ENCODE measurements around the gene CDC42EP1. TPM values are rescaled to one million over a fixed set of nuclear protein-coding genes. Genes with fewer than 3 reads are reported as not detected.

The CDC42EP1 gene
- polyA plus RNA-seq, 1 donor from 2014 or later = 0.24 TPM

DNA sequence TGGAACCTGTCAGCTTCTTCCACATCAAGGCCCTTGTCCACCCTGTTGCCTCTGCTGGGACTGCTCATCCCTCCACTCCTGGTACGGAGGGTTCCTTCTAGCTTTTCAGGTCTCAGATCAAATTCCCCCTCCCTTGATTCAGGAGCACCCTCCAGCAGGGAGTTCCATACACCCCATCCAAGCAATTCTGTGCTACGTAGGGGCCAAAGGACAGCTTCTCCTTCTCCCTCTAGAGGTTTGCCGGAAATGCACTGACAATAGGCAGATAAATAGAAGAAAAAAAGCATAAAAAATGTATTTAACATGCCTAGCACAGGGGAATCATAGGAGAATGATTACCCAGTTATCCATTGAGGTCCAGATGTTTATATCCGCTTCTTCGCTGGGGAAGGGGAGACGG is 37.8 kb upstream of the CDC42EP1 start:
- H2AFZ ChIP-seq (ENCODE audit: low read depth, low read length) = no peak overlapping the region

DNA sequence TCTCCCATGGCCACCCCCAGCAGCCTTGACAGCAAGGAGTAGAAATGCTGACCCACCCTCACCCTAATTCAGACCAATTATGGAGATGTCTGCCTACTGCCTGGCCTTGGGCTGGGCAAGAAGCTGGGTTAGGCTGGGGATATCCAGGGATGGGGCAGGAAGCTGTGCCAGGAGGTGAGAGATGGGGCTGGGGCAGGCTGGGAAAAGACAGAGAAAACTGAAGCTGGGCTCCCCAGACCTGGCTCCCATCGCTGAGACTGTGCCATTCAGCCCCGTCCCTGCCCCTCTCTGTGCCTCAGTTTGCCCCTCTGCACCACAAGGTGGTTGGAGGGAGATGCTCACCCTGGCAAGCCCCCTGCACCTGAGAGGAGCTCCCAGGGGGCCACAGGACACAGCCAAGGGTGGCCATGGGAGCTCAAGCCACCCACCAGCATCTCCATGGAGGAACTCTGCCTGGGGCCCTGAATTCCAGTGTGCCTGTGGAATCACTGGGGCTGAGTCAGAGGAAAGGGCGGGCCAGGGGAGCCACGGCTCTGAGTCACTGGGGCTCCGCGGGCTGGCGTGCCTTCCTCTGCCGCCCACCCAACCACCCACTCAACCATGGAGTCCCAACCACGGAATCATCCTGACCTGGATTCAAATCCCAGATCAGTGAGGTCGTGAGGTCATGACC is 35.1 kb upstream of the CDC42EP1 start:
- no peaks in the 10 kb centered on the region for H3K79me2 ChIP-seq (replicated peaks; ENCODE audit: insufficient read depth, low read length)
- H3K4me2 ChIP-seq (ENCODE audit: low read length) = no peak overlapping the region
- no peak overlapping the region for H3K9ac ChIP-seq (ENCODE audit: low read length)
- TF ChIP-seq, protein P1, sequence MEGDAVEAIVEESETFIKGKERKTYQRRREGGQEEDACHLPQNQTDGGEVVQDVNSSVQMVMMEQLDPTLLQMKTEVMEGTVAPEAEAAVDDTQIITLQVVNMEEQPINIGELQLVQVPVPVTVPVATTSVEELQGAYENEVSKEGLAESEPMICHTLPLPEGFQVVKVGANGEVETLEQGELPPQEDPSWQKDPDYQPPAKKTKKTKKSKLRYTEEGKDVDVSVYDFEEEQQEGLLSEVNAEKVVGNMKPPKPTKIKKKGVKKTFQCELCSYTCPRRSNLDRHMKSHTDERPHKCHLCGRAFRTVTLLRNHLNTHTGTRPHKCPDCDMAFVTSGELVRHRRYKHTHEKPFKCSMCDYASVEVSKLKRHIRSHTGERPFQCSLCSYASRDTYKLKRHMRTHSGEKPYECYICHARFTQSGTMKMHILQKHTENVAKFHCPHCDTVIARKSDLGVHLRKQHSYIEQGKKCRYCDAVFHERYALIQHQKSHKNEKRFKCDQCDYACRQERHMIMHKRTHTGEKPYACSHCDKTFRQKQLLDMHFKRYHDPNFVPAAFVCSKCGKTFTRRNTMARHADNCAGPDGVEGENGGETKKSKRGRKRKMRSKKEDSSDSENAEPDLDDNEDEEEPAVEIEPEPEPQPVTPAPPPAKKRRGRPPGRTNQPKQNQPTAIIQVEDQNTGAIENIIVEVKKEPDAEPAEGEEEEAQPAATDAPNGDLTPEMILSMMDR (IDR thresholded peaks at IDR 0.05; ENCODE audit: poor library complexity, severe bottlenecking) = no peak
- TF ChIP-seq EZH2 (IDR thresholded peaks at IDR 0.05; ENCODE audit: borderline replicate concordance, insufficient read depth, low read length, poor library complexity, severe bottlenecking) (no peak), EP300 (conservative IDR thresholded peaks at IDR 0.05; ENCODE audit: poor library complexity, severe bottlenecking) (no peak), SMC3 (conservative IDR thresholded peaks at IDR 0.05; ENCODE audit: poor library complexity) (no peak), RAD21 (conservative IDR thresholded peaks at IDR 0.05) (no peak), POLR2AphosphoS5 (IDR thresholded peaks at IDR 0.05) (no peak), MXI1 (conservative IDR thresholded peaks at IDR 0.05; ENCODE audit: poor library complexity, severe bottlenecking) (no peak), TAF1 (IDR thresholded peaks at IDR 0.05; ENCODE audit: low read depth) (no peak)
- TF ChIP-seq, protein P2, sequence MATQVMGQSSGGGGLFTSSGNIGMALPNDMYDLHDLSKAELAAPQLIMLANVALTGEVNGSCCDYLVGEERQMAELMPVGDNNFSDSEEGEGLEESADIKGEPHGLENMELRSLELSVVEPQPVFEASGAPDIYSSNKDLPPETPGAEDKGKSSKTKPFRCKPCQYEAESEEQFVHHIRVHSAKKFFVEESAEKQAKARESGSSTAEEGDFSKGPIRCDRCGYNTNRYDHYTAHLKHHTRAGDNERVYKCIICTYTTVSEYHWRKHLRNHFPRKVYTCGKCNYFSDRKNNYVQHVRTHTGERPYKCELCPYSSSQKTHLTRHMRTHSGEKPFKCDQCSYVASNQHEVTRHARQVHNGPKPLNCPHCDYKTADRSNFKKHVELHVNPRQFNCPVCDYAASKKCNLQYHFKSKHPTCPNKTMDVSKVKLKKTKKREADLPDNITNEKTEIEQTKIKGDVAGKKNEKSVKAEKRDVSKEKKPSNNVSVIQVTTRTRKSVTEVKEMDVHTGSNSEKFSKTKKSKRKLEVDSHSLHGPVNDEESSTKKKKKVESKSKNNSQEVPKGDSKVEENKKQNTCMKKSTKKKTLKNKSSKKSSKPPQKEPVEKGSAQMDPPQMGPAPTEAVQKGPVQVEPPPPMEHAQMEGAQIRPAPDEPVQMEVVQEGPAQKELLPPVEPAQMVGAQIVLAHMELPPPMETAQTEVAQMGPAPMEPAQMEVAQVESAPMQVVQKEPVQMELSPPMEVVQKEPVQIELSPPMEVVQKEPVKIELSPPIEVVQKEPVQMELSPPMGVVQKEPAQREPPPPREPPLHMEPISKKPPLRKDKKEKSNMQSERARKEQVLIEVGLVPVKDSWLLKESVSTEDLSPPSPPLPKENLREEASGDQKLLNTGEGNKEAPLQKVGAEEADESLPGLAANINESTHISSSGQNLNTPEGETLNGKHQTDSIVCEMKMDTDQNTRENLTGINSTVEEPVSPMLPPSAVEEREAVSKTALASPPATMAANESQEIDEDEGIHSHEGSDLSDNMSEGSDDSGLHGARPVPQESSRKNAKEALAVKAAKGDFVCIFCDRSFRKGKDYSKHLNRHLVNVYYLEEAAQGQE (IDR thresholded peaks at IDR 0.05; ENCODE audit: borderline replicate concordance) = no peak
- no peak overlapping the region for H3K4me3 ChIP-seq (ENCODE audit: low read length)
- H3K27me3 ChIP-seq (ENCODE audit: insufficient read depth, low read depth, low read length) = peaks cover 8% of the 10 kb centered on the region
- H3K27ac ChIP-seq (ENCODE audit: low read length) = no peak overlapping the region
- no peaks in the 10 kb centered on the region for H3K9me3 ChIP-seq (ENCODE audit: low read length)
- no peaks in the 10 kb centered on the region for H3K36me3 ChIP-seq (ENCODE audit: insufficient read depth, low read length)
- no peaks in the 10 kb centered on the region for H3K9me2 ChIP-seq (ENCODE audit: insufficient read depth, low read length)
- no peaks in the 10 kb centered on the region for H4K20me1 ChIP-seq (ENCODE audit: insufficient read depth)
- no peak overlapping the region for H2AFZ ChIP-seq (ENCODE audit: low read depth, low read length)
- no peaks in the 10 kb centered on the region for H3F3A ChIP-seq (ENCODE audit: insufficient read depth, low read length, poor library complexity, severe bottlenecking)

More for the DNA sequence above, 37.8 kb upstream of the CDC42EP1 start:
- no peak overlapping the region for H3K4me3 ChIP-seq (ENCODE audit: low read length)
- H3K9ac ChIP-seq (ENCODE audit: low read length) = no peak overlapping the region
- no peak overlapping the region for H3K27ac ChIP-seq (ENCODE audit: low read length)
- H3K27me3 ChIP-seq (ENCODE audit: insufficient read depth, low read depth, low read length) = peaks cover 31% of the 10 kb centered on the region
- TF ChIP-seq, protein P1 (IDR thresholded peaks at IDR 0.05; ENCODE audit: poor library complexity, severe bottlenecking) = no peak
- TF ChIP-seq TAF1 (IDR thresholded peaks at IDR 0.05; ENCODE audit: low read depth) (no peak), MXI1 (conservative IDR thresholded peaks at IDR 0.05; ENCODE audit: poor library complexity, severe bottlenecking) (no peak), EZH2 (IDR thresholded peaks at IDR 0.05; ENCODE audit: borderline replicate concordance, insufficient read depth, low read length, poor library complexity, severe bottlenecking) (no peak), POLR2AphosphoS5 (IDR thresholded peaks at IDR 0.05) (no peak), EP300 (conservative IDR thresholded peaks at IDR 0.05; ENCODE audit: poor library complexity, severe bottlenecking) (no peak), SMC3 (conservative IDR thresholded peaks at IDR 0.05; ENCODE audit: poor library complexity) (no peak), RAD21 (conservative IDR thresholded peaks at IDR 0.05) (no peak)
- TF ChIP-seq, protein P2 (IDR thresholded peaks at IDR 0.05; ENCODE audit: borderline replicate concordance) = no peak
- H3F3A ChIP-seq (ENCODE audit: insufficient read depth, low read length, poor library complexity, severe bottlenecking) = no peaks in the 10 kb centered on the region
- no peaks in the 10 kb centered on the region for H3K79me2 ChIP-seq (replicated peaks; ENCODE audit: insufficient read depth, low read length)
- H3K9me3 ChIP-seq (ENCODE audit: low read length) = no peaks in the 10 kb centered on the region
- H4K20me1 ChIP-seq (ENCODE audit: insufficient read depth) = no peaks in the 10 kb centered on the region
- H3K36me3 ChIP-seq (ENCODE audit: insufficient read depth, low read length) = no peaks in the 10 kb centered on the region
- H3K9me2 ChIP-seq (ENCODE audit: insufficient read depth, low read length) = no peaks in the 10 kb centered on the region
- H3K4me2 ChIP-seq (ENCODE audit: low read length) = no peak overlapping the region
